NCI-H345 treated with DMSO at 0.1 percent for 48 hours (cell line): Measurements from ENCODE around the gene PIP5K1A.
"Not testable (repeated sequence)": the region's sequence is repeated elsewhere in the genome, so short reads cannot be mapped to it uniquely, and the experiment has no call there.

Experiments
- DNase-seq: peaks from one replicate; lab custom pipeline; 2025; ENCODE audit not compliant: unreplicated experiment; lab: John Stamatoyannopoulos, UW

PIP5K1A gene

GRCh38 chr1:151192047-151192446 lies 6.3 kb upstream of the PIP5K1A start:
- DNase-seq, result no peak

DNA sequence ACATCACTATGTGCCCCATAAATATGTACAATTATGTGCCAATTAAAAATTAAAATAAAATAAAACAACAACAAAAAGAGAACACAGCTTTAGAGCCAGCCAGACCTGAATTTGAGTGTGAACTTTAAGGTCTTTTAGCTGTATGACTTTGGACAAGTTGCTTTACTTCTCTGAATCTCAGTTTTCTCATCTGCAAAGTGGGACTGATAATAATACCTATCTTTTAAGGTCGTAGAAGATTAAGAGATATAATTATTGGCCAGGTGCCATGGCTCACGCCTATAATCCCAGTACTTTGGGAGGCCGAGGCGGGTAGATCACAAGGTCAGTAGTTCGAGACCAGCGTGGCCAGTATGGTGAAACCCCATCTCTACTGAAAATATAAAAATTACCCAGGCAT lies 5.0 kb upstream of the PIP5K1A start:
- no peak for DNase-seq

GRCh38 chr1:151193856-151194255 lies 4.5 kb upstream of the PIP5K1A start:
- no peak for DNase-seq

GRCh38 chr1:151194894-151195594 lies 3.3 kb upstream of the PIP5K1A start:
- DNase-seq, result not testable (repeated sequence)

- peak; percentile 97 for DNase-seq
Observed at GRCh38 chr1:151196292-151196800, 2.0 kb upstream of the PIP5K1A start.

DNA sequence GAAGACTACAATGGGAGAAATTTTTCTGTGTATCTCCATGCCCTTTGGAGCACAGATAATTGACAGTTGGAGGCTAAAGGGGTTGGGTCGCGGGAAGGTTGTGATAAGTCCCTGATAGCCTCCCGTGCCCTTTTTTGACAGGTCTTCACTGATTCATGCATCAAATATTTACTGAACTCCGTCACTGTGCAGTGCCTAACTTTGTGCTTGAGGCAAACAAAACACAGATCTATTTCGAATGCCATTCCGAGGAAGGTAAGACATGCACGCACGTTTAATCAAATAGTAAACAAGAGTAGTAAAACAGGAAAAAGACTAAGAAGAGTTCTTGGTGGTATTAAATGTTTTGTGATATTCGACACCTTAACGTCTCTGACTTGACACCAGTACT lies 494 bp upstream of the PIP5K1A start:
- DNase-seq, result peak; percentile 96

DNA sequence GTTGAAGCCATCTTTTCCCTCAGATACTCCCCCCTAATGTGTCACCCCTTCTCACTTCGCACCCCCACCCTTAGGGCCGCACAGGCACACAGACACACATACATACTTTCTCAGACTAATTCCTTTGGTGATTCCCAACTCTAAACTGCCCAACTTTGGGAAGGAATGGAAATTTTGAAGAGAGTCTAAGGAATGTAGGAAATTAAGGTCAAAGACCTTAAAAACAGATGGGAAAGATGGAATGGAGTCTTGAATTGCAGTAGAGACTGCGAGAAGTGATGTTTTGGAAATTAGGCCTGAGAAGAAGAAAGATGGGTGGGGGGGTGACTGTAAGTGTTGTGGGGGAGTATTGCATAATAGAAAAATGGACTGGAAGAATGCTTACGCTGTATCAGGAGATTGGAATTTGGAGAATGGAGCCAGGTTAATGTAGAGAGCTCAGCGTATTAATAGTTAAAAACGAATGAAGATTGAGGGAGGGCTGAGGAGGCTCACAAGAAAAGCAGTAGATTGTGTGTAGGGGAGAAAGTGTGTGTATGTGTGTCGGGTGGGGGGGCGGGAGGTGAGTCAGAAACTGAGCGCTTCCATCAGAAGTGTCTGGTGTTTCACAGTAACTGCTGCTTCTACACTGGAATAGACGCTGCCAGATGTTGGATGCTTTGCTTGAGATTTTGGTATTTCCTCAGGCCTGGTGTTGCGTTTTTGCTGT lies 1.7 kb downstream of the PIP5K1A start:
- no peak for DNase-seq

DNA sequence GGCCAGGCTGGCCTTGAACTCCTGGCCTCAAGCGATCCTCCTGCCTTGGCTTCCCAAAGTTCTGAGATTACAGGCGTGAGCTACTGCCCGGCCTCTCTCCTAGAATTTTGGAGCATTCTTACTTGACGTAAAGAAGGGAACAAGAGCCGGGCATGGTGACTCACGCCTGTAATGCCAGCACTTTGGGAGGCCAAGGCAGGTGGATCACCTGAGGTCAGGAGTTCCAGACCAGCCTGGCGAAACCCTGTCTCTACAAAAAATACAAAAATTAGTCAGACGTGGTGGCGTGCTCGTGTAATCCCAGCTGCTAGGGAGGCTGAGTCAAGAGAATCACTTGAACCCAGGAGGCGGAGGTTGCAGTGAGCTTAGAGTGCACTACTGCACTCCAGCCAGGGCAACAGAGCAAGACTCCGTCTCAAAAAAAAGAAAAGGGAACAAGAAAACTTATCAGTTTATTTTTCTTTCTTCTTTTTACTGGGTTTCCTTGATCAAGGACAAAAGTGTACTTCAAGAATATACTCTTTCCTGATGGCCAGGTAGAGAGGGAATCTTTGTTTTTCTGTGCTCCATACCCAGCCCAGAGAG lies 7.1 kb downstream of the PIP5K1A start:
- not testable (repeated sequence) for DNase-seq

- no peak for DNase-seq
Observed at GRCh38 chr1:151210830-151211229, 12.5 kb downstream of the PIP5K1A start.

- no peak for DNase-seq
Observed at GRCh38 chr1:151211972-151212705, 13.8 kb downstream of the PIP5K1A start.

DNA sequence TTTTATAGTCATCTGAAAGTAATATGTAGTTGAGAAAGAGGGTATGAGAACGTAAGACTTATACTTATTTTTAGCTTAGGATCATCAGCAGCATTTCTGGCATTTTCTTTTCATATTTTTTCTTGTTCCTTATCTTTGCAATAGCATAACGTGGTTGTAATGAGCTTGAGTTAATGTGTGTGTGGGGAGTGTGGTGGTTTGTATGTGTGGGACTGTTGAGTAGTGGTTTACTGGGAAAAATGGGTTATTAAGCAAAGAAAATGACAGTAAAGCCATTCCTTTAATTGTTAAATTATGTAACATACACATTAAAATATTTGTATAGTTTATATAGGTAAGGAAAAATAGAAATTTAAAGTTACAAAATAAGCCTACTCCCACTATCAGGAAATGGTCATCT lies 15.2 kb downstream of the PIP5K1A start:
- DNase-seq, result no peak

DNA sequence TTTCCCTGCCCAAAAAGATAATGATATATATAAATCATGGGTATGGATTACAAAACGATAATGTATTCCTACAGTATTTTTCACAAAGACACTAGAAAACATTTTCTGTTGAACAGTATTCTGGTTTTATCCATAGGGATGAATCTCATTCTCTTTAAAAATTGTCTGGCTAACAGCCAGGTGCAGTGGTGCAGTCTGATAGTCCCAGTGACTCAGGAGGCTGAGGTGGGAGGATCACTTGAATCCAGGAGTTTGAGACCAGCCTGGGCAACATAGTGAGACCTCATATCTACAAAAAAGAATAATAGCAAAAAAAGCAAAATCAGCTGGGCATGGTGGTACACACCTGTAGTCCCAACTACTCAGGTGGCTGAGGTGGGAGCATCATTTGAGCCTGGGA lies 23.3 kb downstream of the PIP5K1A start:
- DNase-seq, result no peak

- no peak for DNase-seq
Observed at GRCh38 chr1:151222130-151222529, 23.8 kb downstream of the PIP5K1A start.

- no peak for DNase-seq
Observed at GRCh38 chr1:151235235-151235634, 36.9 kb downstream of the PIP5K1A start.

DNA sequence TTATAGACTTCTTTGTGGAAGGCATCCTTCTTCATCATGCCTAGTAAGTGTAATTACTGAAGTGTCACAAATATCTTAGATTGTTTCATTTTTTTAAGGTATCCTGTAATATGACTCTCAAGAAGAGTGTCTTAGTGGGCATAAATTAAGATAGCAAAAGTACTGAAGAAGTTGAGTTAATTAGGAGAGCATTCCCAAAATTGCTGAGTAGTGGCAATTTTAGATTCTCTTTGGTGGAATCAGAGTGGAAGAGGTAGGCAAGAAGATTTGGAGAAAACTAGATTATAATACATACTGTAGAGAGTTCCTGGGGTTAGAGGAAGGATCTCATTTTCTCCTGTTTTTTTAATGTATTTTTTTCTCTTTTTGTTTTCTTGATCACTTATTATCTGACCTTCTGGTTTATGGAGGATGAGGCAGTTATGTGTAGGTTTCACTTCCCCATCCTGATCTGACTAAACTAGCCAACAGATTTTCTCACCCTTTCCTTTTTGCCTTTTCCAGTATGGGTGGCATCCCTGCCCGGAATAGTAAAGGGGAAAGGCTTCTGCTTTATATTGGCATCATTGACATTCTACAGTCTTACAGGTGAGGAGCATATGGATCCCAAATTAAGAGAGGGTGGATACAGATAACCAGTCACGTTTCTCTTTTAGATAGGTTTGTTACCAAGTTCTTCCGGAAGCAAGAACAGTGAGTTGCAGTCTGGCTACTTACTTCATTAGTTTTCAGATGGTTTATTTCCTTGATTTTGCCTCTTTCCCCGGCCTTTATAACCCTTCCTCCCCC lies 39.5 kb downstream of the PIP5K1A start:
- no peak for DNase-seq

- DNase-seq, result no peak
Observed at GRCh38 chr1:151238467-151238739, 40.1 kb downstream of the PIP5K1A start.

DNA sequence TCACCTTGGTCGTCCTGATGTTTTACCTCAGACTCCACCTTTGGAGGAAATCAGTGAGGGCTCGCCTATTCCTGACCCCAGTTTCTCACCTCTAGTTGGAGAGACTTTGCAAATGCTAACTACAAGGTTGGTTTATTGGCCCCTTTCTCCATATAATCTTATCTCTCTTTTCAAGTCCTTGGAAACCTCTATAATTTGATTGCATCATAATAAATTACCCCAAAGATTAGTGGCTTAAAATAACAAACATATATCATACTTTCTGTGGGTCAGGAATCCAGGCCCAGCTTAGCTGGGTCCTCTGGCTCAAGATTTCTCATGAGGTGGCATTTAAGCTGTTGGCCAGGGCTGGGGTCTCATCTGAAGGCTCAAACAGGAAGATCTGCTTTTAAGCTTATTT lies 44.1 kb downstream of the PIP5K1A start:
- DNase-seq, result no peak

DNA sequence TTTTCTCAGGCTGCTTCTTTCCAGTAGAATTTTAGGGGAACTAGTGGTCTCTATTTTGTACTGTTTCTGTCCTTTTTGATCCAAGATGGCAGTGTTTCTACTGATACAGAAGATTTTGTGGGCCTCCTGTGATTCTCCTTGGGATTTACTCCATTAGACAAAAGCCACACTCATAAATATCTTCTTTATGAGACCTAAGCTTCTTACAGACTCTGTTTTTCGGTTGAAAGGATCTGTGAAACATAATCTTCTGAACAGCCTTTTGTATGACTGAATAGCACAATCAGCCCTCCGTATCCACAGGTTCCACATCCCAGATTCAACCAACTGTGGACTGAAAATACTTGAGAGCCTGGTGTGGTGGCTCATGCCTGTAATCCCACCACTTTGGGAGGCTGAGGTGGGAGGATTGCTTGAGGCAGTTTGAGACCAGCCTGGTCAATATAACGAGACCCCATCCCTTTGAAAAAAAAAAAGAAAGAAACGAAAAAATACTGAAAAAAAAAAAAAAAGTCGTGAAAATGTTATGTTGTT lies 45.4 kb downstream of the PIP5K1A start:
- DNase-seq, result no peak

DNA sequence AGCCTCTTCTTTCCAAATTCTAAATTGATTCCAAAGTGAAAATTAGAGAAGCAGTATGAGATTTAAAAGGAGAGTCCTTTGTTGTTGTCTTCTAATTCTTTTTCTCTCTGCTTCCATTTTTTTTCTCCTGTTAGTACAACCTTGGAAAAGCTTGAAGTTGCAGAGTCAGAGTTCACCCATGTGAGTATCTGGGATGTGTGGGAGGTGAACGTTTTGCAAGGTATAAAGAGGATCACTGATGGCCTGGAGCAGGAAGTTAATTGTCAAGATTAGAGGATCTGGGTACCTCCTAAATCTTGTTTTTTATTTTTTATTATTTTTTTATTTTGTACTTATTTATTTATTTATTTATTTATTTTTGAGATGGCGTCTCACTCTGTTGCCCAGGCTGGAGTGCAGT lies 48.4 kb downstream of the PIP5K1A start:
- no peak for DNase-seq

DNA sequence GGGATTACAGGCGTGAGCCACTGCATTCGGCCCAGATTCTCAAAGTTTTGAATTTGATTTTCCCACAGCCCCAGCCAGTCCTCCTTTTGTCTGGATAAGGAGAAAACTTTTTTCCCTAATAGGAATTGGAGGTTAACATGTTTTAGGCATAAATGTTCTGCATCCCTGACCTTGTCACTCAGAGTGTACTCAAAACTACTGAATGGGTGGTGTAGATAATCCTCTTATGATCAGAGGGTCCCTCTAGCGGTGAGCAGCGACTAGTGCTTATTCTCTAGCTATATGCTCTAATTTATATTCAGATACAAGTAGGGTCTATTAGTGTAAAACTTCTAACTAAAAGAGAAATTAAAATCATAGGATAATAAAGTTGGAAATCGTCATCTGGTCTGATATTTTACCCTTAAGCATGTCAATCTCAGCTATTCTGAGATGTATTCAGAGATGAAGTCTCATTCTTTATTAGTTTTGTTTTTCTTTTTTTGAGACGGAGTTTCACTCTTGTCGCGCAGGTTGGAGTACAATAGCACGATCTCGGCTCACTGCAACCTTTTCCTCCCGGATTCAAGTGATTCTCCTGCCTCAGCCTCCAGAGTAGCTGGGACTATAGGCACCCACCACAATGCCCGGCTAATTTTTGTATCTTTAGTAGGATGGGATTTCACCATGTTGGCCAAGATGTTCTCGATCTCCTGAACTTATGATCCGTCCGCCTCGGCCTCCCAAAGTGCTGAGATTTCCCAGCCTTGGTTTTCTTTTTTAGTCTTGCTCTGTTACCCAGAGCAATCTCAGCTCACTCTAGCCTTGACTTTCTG lies 53.5 kb downstream of the PIP5K1A start:
- DNase-seq, result peak; percentile 96
